Stimulated activated CD4-positive, alpha-beta T cell treated with anti-CD3 and anti-CD28 coated beads, Interleukin-4, amount 100 ng/mL, for 4 hours (primary cell): ENCODE measurements around the gene SLC7A6.

ENCODE experiments used
- DNase-seq, 2 experiments: peaks; one replicate each; pipeline ENCODE4 v3.0.0-alpha.2; 2020

Gene SLC7A6

GRCh38 chr16:68310774-68311511 is 46.6 kb downstream of the SLC7A6 start, which contains the start of the genes PRMT7 and SLC7A6OS:
Gene PRMT7, plus strand, starts transcription at chr16:68311019. Its CDS starts 4,961 bp downstream, at chr16:68315980.
Gene SLC7A6OS, minus strand, starts transcription at chr16:68310946. Its CDS starts 20 bp downstream, at chr16:68310926.
- DNase-seq, result peak; percentile 87 to 90

GRCh38 chr16:68313116-68313515 is 48.8 kb downstream of the SLC7A6 start:
- no peak for DNase-seq

- DNase-seq, result peak in 1 of 2 experiments; percentile 19
These were observed 55.0 kb downstream of the SLC7A6 start for GRCh38 chr16:68319185-68319908.

GRCh38 chr16:68324336-68324735 is 60.0 kb downstream of the SLC7A6 start:
- no peak for DNase-seq

- no peak for DNase-seq
These were observed 60.5 kb downstream of the SLC7A6 start for GRCh38 chr16:68324780-68325357.

- DNase-seq, result peak; percentile 68 to 78
These were observed 64.0 kb downstream of the SLC7A6 start for GRCh38 chr16:68328151-68328859.

- no peak for DNase-seq
These were observed 64.6 kb downstream of the SLC7A6 start for GRCh38 chr16:68328860-68329390.

GRCh38 chr16:68331879-68332410 is 67.6 kb downstream of the SLC7A6 start:
- DNase-seq, result no peak

GRCh38 chr16:68332411-68333121 is 68.2 kb downstream of the SLC7A6 start:
- DNase-seq, result no peak

- no peak for DNase-seq
These were observed 70.8 kb downstream of the SLC7A6 start for GRCh38 chr16:68335175-68335574.

- no peak for DNase-seq
These were observed 74.2 kb downstream of the SLC7A6 start for GRCh38 chr16:68338326-68339119.

GRCh38 chr16:68339214-68339613 is 74.9 kb downstream of the SLC7A6 start:
- no peak for DNase-seq

- DNase-seq, result no peak
These were observed 78.3 kb downstream of the SLC7A6 start for GRCh38 chr16:68342620-68343019.

- no peak for DNase-seq
These were observed 78.8 kb downstream of the SLC7A6 start for GRCh38 chr16:68343137-68343536.

- DNase-seq, result no peak
These were observed 79.9 kb downstream of the SLC7A6 start for GRCh38 chr16:68344252-68344651.

- DNase-seq, result no peak
These were observed 81.1 kb downstream of the SLC7A6 start for GRCh38 chr16:68345351-68345810.

- no peak for DNase-seq
These were observed 81.8 kb downstream of the SLC7A6 start for GRCh38 chr16:68345958-68346635.

- no peak for DNase-seq
These were observed 82.7 kb downstream of the SLC7A6 start for GRCh38 chr16:68346892-68347480.

- no peak for DNase-seq
These were observed 83.3 kb downstream of the SLC7A6 start for GRCh38 chr16:68347605-68348004.
